C4-2B (cell line): ENCODE measurements around the gene SLMAP.

Experiments
- H3K27ac ChIP-seq: fragments of 450-650 bp; 2 replicates; pipeline ENCODE4 v1.5.1; 2017
- ZFX ChIP-seq: fragments of 450-650 bp; IDR thresholded peaks from 2 replicates; pipeline ENCODE4 v1.6.1; 2017
- TF ChIP-seq, protein P1 (sequence below): fragments of 450-650 bp; conservative IDR thresholded peaks from 2 replicates; pipeline ENCODE4 v1.5.1; 2017; ENCODE audit warnings: mild to moderate bottlenecking

SLMAP gene

DNA sequence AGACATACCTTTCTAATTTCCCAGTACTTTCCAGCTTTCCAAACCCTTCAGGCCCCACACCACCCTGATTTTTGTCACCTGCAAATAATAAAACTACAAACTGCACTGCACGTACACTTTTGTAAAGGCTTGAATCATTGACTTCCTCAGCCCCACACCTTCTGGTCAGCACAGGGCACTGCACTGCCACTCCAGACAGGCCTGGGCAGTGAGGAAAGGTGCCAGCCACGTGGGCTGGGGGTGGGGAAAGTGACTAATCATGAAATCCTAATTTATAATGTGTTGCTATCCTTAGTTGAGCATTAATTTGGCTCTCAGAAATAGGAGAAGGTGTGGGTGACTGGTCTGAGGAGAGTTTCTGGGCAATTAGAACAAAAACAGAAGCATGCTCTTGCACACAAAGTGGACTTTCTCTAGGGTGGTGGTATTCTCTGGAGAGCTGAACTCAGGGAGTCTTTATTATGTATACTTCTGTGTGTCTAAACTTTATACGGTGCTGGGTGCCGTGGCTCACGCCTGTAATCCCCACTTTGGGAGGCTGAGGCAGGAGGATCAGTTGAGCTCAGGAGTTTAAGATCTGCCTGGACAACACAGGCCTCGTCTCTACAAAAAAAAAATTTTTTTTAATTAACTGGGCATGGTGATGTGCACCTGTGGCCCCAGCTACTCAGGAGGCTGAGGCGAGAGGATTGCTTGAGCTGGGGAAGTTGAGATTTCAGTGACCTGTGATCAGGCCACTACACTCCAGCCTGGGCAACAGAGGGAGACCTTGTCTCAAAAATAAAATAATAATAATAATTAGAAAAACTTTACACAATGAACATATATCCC lies 193.9 kb downstream of the SLMAP start:
- TF ChIP-seq, protein P1, sequence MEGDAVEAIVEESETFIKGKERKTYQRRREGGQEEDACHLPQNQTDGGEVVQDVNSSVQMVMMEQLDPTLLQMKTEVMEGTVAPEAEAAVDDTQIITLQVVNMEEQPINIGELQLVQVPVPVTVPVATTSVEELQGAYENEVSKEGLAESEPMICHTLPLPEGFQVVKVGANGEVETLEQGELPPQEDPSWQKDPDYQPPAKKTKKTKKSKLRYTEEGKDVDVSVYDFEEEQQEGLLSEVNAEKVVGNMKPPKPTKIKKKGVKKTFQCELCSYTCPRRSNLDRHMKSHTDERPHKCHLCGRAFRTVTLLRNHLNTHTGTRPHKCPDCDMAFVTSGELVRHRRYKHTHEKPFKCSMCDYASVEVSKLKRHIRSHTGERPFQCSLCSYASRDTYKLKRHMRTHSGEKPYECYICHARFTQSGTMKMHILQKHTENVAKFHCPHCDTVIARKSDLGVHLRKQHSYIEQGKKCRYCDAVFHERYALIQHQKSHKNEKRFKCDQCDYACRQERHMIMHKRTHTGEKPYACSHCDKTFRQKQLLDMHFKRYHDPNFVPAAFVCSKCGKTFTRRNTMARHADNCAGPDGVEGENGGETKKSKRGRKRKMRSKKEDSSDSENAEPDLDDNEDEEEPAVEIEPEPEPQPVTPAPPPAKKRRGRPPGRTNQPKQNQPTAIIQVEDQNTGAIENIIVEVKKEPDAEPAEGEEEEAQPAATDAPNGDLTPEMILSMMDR, result no peak; the same call in 1 of the 2 replicates
- TF ChIP-seq ZFX, result no peak
- peak overlapping the region; percentile 61 for H3K27ac ChIP-seq

DNA sequence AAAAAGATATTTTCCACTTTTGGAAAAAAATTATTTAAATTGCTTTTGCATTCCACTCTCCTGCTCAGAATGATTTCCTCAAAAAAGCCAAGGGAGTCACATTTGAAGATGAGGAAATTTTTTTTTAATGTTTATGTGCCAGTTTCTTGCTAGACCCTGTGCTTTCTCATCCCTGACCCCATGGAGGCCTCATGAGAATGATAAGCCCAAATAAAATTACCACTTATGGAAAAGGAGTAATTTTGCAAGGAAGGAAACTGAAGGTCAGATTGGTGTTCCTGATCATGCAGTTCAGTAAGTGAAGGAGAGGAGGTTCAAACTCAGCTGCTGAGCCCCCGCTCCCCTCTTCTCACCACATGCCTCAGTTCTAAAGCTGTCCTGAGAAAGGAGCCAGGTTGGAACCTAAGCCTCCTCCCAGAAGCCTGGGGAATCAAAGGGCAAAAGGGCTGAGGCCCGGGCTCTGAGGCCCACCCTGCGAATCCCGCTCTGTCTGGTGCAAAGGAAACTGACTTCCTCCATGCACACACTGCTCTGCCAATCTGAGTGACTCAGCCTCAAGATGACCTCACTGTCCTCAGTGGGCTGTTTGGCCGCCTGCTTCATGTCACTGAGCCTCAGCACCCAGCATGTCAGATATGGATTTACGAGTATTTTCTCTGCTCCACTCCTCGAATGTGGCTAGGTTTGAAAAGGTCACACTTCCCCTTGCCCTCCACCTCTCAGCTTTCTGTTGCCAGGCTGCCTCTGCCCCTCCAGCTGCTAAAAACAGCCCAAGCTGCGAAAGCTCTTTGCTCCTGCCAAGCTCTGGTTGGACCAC lies 195.2 kb downstream of the SLMAP start:
- no peak for TF ChIP-seq ZFX
- TF ChIP-seq, protein P1, result no peak
- H3K27ac ChIP-seq, result peak overlapping the region; percentile 36

DNA sequence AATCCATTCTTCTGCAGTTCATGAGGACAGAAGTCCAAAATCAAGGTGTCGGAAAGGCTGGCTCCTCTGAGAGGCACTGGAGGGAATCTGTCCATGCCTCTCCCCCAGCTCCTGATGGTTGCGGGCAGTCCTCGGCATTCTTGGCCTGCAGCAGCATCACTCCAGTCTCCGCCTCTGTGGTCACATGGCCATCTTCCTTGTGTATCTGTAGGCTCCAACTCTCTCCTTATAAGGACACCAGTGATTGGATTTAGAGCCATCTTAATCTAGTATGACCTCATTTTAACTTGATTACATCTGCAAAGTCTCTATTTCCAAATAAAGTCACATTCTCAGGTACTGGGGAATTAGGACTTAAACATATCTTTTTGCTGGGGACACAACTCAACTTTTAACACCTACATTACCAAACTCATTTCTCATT lies 196.1 kb downstream of the SLMAP start:
- no peak overlapping the region for H3K27ac ChIP-seq
- TF ChIP-seq, protein P1, result no peak
- no peak for TF ChIP-seq ZFX

DNA sequence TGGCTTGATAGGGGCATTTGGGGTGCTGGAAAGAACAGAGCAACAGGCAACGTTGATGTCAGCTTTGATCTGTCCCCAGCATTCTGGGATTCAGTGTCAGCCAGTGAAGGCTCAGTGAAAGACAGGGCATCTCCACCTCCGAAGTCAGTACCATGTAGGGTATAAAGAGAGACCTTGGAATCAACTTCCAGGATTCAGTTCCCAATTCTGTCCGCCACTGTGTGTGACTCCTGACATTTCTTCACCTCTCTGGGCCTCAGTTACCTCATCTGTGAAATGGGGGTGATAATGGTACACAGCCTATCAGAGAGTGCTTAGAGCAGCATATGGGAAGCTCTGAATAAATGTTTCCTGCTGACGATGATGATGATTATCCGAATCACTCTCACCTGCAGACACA lies 196.5 kb downstream of the SLMAP start:
- no peak for TF ChIP-seq ZFX
- TF ChIP-seq, protein P1, result no peak
- no peak overlapping the region for H3K27ac ChIP-seq

DNA sequence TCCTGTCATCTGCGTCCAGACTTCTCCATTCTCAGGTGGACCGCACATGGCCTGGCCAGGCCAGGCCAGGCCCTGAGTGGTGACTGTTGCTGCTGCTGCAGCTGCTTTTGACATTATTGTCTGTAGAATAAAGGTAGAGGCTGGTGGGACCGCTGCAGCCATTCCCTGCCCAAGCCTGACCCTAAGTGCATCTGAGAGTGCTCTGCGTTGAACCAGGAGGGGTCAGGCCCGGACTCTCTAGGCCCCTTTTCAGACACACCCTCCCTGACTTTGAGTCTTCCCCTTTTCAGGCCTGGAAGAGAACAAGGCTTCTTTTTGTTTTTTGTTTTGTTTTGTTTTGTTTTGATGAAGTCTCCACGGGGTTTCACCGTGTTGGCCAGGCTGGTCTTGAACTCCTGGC lies 197.5 kb downstream of the SLMAP start:
- TF ChIP-seq, protein P1, result no peak
- TF ChIP-seq ZFX, result no peak
- 0 out of 2 replicates have a peak overlapping the region, but pooled peaks have one; percentile 1 for H3K27ac ChIP-seq

DNA sequence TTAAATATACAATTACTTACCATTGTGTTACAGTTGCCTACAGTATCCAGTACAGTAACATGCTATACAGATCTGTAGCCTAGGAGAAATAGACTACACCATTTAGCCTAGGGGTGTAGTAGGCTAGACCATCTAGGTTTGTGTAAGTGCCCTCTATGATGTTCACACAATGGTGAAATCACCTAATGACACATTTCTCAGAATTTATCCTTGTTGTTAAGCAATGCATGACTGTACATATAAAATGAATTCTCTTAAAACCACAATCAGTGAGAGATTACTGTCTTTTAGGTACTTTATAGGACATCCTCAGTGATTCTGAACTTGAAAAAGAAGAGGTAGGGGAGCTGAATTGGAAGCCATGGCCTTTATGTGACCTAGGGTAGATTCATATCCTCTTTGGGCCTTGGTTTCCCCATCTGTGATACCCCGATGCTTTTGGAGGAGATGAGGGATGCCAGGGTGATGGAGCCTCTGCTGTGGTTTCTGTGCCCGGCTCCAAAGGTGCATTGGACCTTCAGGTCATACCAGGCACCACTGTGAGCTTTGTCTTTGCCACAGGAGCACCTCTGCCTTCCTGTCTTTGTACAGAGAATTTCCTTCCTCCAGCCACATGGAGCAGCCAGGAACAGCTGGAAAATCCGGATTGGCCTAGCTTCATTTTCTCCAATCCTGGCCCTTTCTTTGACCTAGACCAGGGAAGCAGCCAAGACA lies 200.2 kb downstream of the SLMAP start:
- TF ChIP-seq, protein P1, result no peak
- TF ChIP-seq ZFX, result no peak
- peak overlapping the region; percentile 6; the same call in 1 of the 2 replicates for H3K27ac ChIP-seq
